Erythroblast (primary cell): Measurements from ENCODE around the gene DNAH17.

Experiments used
- GATA1 ChIP-seq: IDR thresholded peaks from 2 replicates; pipeline ENCODE4 v1.6.1; 2011; ENCODE audit warnings: low read depth, mild to moderate bottlenecking, control low read depth, low read length, moderate library complexity
- POLR2A ChIP-seq: IDR thresholded peaks from 2 replicates; pipeline ENCODE4 v1.6.1; 2011; ENCODE audit warnings: mild to moderate bottlenecking, low read length

GRCh38 chr17:78430892-78431691, 146.1 kb downstream of the DNAH17 start:
- no peak for TF ChIP-seq POLR2A
- TF ChIP-seq GATA1 = no peak
